ENCODE measurements around the gene KLHDC9. TPM values are rescaled to one million over a fixed set of nuclear protein-coding genes. Genes with fewer than 3 reads are reported as not detected.

KLHDC9 gene
- total and polyA plus RNA-seq, 2 of the 8 experiments (the other 6 are each of a cell fraction or from before 2014, with no cell fraction given) = 6.5 to 15.6 TPM

DNA sequence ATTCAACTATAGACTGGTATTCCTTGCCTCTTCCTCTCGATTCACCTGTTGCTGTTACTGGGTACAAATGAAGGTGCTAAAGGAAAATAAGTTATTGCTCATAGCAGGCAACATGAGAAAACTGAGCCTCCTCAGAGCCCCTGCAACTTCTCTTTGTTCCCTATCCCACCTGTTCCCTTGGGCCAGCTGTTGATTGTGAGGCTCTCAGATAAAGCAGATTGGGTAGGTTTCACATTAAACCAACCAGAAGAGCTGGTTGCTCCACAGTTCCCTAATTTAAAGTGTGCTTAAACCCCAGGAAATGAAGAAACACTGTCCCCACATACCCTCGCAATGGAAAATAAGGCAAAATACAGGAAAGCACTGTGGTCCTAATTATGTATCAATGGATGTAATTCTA lies 29.5 kb downstream of the KLHDC9 start (continued):
- TF ChIP-seq NRF1 (IDR thresholded peaks at IDR 0.05; ENCODE audit: low read depth, low read length) = no peak
- TF ChIP-seq HDAC2 (IDR thresholded peaks at IDR 0.05; ENCODE audit: borderline replicate concordance in 1 of 2, low read depth in 2 of 2, low read length in 2 of 2) = no peak
- TF ChIP-seq KDM4A (IDR thresholded peaks at IDR 0.05; ENCODE audit: low read depth, low read length, severe bottlenecking) = no peak
- TF ChIP-seq, protein P1, sequence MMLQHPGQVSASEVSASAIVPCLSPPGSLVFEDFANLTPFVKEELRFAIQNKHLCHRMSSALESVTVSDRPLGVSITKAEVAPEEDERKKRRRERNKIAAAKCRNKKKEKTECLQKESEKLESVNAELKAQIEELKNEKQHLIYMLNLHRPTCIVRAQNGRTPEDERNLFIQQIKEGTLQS (IDR thresholded peaks at IDR 0.05; ENCODE audit: insufficient read depth, low read depth, low read length) = no peak
- no peak for TF ChIP-seq TBP (IDR thresholded peaks at IDR 0.05; ENCODE audit: low read depth, low read length)
- TF ChIP-seq CBX8 (IDR thresholded peaks at IDR 0.05; ENCODE audit: borderline replicate concordance, low read depth, low read length) = no peak
- no peak for TF ChIP-seq TAF7 (optimal IDR thresholded peaks at IDR 0.05; ENCODE audit: borderline replicate concordance, low read depth, low read length)
- TF ChIP-seq, protein P2, sequence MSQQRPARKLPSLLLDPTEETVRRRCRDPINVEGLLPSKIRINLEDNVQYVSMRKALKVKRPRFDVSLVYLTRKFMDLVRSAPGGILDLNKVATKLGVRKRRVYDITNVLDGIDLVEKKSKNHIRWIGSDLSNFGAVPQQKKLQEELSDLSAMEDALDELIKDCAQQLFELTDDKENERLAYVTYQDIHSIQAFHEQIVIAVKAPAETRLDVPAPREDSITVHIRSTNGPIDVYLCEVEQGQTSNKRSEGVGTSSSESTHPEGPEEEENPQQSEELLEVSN (IDR thresholded peaks at IDR 0.05) = no peak
- TF ChIP-seq, protein P3, sequence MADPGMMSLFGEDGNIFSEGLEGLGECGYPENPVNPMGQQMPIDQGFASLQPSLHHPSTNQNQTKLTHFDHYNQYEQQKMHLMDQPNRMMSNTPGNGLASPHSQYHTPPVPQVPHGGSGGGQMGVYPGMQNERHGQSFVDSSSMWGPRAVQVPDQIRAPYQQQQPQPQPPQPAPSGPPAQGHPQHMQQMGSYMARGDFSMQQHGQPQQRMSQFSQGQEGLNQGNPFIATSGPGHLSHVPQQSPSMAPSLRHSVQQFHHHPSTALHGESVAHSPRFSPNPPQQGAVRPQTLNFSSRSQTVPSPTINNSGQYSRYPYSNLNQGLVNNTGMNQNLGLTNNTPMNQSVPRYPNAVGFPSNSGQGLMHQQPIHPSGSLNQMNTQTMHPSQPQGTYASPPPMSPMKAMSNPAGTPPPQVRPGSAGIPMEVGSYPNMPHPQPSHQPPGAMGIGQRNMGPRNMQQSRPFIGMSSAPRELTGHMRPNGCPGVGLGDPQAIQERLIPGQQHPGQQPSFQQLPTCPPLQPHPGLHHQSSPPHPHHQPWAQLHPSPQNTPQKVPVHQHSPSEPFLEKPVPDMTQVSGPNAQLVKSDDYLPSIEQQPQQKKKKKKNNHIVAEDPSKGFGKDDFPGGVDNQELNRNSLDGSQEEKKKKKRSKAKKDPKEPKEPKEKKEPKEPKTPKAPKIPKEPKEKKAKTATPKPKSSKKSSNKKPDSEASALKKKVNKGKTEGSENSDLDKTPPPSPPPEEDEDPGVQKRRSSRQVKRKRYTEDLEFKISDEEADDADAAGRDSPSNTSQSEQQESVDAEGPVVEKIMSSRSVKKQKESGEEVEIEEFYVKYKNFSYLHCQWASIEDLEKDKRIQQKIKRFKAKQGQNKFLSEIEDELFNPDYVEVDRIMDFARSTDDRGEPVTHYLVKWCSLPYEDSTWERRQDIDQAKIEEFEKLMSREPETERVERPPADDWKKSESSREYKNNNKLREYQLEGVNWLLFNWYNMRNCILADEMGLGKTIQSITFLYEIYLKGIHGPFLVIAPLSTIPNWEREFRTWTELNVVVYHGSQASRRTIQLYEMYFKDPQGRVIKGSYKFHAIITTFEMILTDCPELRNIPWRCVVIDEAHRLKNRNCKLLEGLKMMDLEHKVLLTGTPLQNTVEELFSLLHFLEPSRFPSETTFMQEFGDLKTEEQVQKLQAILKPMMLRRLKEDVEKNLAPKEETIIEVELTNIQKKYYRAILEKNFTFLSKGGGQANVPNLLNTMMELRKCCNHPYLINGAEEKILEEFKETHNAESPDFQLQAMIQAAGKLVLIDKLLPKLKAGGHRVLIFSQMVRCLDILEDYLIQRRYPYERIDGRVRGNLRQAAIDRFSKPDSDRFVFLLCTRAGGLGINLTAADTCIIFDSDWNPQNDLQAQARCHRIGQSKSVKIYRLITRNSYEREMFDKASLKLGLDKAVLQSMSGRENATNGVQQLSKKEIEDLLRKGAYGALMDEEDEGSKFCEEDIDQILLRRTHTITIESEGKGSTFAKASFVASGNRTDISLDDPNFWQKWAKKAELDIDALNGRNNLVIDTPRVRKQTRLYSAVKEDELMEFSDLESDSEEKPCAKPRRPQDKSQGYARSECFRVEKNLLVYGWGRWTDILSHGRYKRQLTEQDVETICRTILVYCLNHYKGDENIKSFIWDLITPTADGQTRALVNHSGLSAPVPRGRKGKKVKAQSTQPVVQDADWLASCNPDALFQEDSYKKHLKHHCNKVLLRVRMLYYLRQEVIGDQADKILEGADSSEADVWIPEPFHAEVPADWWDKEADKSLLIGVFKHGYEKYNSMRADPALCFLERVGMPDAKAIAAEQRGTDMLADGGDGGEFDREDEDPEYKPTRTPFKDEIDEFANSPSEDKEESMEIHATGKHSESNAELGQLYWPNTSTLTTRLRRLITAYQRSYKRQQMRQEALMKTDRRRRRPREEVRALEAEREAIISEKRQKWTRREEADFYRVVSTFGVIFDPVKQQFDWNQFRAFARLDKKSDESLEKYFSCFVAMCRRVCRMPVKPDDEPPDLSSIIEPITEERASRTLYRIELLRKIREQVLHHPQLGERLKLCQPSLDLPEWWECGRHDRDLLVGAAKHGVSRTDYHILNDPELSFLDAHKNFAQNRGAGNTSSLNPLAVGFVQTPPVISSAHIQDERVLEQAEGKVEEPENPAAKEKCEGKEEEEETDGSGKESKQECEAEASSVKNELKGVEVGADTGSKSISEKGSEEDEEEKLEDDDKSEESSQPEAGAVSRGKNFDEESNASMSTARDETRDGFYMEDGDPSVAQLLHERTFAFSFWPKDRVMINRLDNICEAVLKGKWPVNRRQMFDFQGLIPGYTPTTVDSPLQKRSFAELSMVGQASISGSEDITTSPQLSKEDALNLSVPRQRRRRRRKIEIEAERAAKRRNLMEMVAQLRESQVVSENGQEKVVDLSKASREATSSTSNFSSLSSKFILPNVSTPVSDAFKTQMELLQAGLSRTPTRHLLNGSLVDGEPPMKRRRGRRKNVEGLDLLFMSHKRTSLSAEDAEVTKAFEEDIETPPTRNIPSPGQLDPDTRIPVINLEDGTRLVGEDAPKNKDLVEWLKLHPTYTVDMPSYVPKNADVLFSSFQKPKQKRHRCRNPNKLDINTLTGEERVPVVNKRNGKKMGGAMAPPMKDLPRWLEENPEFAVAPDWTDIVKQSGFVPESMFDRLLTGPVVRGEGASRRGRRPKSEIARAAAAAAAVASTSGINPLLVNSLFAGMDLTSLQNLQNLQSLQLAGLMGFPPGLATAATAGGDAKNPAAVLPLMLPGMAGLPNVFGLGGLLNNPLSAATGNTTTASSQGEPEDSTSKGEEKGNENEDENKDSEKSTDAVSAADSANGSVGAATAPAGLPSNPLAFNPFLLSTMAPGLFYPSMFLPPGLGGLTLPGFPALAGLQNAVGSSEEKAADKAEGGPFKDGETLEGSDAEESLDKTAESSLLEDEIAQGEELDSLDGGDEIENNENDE (IDR thresholded peaks at IDR 0.05; ENCODE audit: insufficient replicate concordance, low read length) = no peak
- no peak for TF ChIP-seq BACH1 (IDR thresholded peaks at IDR 0.05; ENCODE audit: low read length)
